CD4-positive, CD25-positive, alpha-beta regulatory T cell (primary cell): ENCODE data around the gene KRTAP9-8. TPM values are rescaled to one million over a fixed set of nuclear protein-coding genes. Genes with fewer than 3 reads are reported as not detected.

Experiments used
- ATAC-seq, 2 donors: fragments of 150-1000 bp; cut with Tn5 transposase; one replicate each; pipeline ENCODE4 v1.10.0; 2021; ENCODE audit warnings: low read depth in 2 of 2, moderate number of reproducible peaks in 2 of 2, moderate library complexity in 1 of 2
- DNase-seq, 3 donors: peaks; one replicate each; pipeline versions ENCODE4 v3.0.0 to v3.0.0-alpha.2; 2012 to 2022; ENCODE audit warnings: mixed read lengths in 1 of 3
- H3K27ac ChIP-seq: one replicate; pipeline ENCODE4 v1.7.0; 2013; ENCODE audit warnings: mild to moderate bottlenecking, low read length; ENCODE audit not compliant: insufficient read depth, poor library complexity, severe bottlenecking
- H3K27me3 ChIP-seq: one replicate; pipeline ENCODE4 v1.7.0; 2013; ENCODE audit warnings: low read length; ENCODE audit not compliant: control insufficient read depth, insufficient read depth
- H3K36me3 ChIP-seq: one replicate; pipeline ENCODE4 v1.7.0; 2013; ENCODE audit warnings: mild to moderate bottlenecking, low read length, moderate library complexity; ENCODE audit not compliant: control insufficient read depth, insufficient read depth
- H3K4me1 ChIP-seq: 2 replicates; pipeline ENCODE4 v1.7.0; 2013; ENCODE audit warnings: mild to moderate bottlenecking, low read length; ENCODE audit not compliant: insufficient read depth, control insufficient read depth, poor library complexity, severe bottlenecking
- H3K4me3 ChIP-seq: one replicate; pipeline ENCODE4 v1.7.0; 2013; ENCODE audit warnings: low read depth, mild to moderate bottlenecking, low read length, moderate library complexity
- H3K9me3 ChIP-seq, 2 experiments: 1 replicate in 1 of 2; 2 replicates in 1 of 2; pipeline ENCODE4 v1.7.0; 2013; ENCODE audit warnings: low read length in 2 of 2, mild to moderate bottlenecking in 1 of 2, moderate library complexity in 1 of 2; ENCODE audit not compliant: control insufficient read depth in 2 of 2
- H3K27ac Mint-ChIP-seq, 3 donors: one replicate each; pipeline ENCODE4 v1.8.0; 2020 to 2022; ENCODE audit warnings: mild to moderate bottlenecking in 3 of 3, mixed read lengths in 3 of 3, moderate library complexity in 2 of 3
- H3K27me3 Mint-ChIP-seq: one replicate; pipeline ENCODE4 v1.8.0; 2022; ENCODE audit warnings: mild to moderate bottlenecking, mixed read lengths
- H3K36me3 Mint-ChIP-seq: one replicate; pipeline ENCODE4 v1.8.0; 2020; ENCODE audit warnings: mixed read lengths
- H3K4me1 Mint-ChIP-seq, 4 donors: one replicate each; pipeline ENCODE4 v1.8.0; 2020 to 2022; ENCODE audit warnings: mixed read lengths in 4 of 4, mild to moderate bottlenecking in 1 of 4
- H3K4me3 Mint-ChIP-seq, 4 donors: one replicate each; pipeline ENCODE4 v1.8.0; 2020 to 2022; ENCODE audit warnings: mild to moderate bottlenecking in 4 of 4, mixed read lengths in 4 of 4, moderate library complexity in 3 of 4
- H3K9me3 Mint-ChIP-seq, 7 donors: one replicate each; pipeline ENCODE4 v1.8.0; 2020 to 2022; ENCODE audit warnings: mixed read lengths in 7 of 7, mild to moderate bottlenecking in 3 of 7, moderate library complexity in 2 of 7
- polyA plus RNA-seq, 4 donors: library from polyadenylated mRNA; unstranded; fragments of 300-500 nt; fragmentation: Illumina TruSeq; gene quantifications; one replicate each; pipeline ENCODE4 v1.2.3, GENCODE V29; 2021
- total RNA-seq: library from RNA; stranded (reverse); gene quantifications from one replicate; pipeline ENCODE4 v1.2.3, GENCODE V29; 2022

Gene KRTAP9-8
- total and polyA plus RNA-seq, 5 donors from 2014 or later: not detected

GRCh38 chr17:41278176-41278955 is 40.6 kb downstream of the KRTAP9-8 start:
- Mint-ChIP-seq H3K9me3 (peaks cover 0 to 6% (median 0%) of the 10 kb centered on the region in 7 donors), H3K4me1 (peaks cover 0 to 9% (median 0%) of the 10 kb centered on the region in 4 donors), H3K36me3 (no peaks in the 10 kb centered on the region), H3K27me3 (peaks cover 38% of the 10 kb centered on the region), H3K4me3 (no peak overlapping the region), H3K27ac (no peak overlapping the region)
- Histone ChIP-seq H3K4me3 (no peak overlapping the region), H3K9me3 (no peaks in the 10 kb centered on the region), H3K36me3 (no peaks in the 10 kb centered on the region), H3K27me3 (peaks cover 15% of the 10 kb centered on the region), H3K4me1 (no peaks in the 10 kb centered on the region), H3K27ac (no peak overlapping the region)
- no peak for DNase-seq
- no peak for ATAC-seq

- H3K9me3 ChIP-seq: no peaks in the 10 kb centered on the region
- H3K4me1 Mint-ChIP-seq: peaks cover 0 to 15% (median 4%) of the 10 kb centered on the region in 4 donors
- no peaks in the 10 kb centered on the region for H3K36me3 Mint-ChIP-seq
- no peaks in the 10 kb centered on the region for H3K4me1 ChIP-seq
- H3K27me3 Mint-ChIP-seq: peaks cover 11% of the 10 kb centered on the region
- no peak overlapping the region for H3K27ac Mint-ChIP-seq
- ATAC-seq: no peak
- H3K4me3 ChIP-seq: no peak overlapping the region
- no peak overlapping the region for H3K4me3 Mint-ChIP-seq
- H3K9me3 Mint-ChIP-seq: peaks cover 0 to 2% (median 0%) of the 10 kb centered on the region in 7 donors
- no peak overlapping the region for H3K27ac ChIP-seq
- peaks cover 5% of the 10 kb centered on the region for H3K27me3 ChIP-seq
- no peak for DNase-seq
- no peaks in the 10 kb centered on the region for H3K36me3 ChIP-seq
These were observed 46.2 kb downstream of the KRTAP9-8 start for GRCh38 chr17:41284043-41284442.

- Histone ChIP-seq H3K4me1 (no peaks in the 10 kb centered on the region), H3K36me3 (no peaks in the 10 kb centered on the region), H3K27ac (no peak overlapping the region), H3K4me3 (no peak overlapping the region), H3K9me3 (no peaks in the 10 kb centered on the region), H3K27me3 (peaks cover 3% of the 10 kb centered on the region)
- ATAC-seq (no peak), DNase-seq (no peak)
- no peak overlapping the region for H3K4me3 Mint-ChIP-seq
- H3K4me1 Mint-ChIP-seq: peaks cover 0 to 15% (median 4%) of the 10 kb centered on the region in 4 donors
- H3K9me3 Mint-ChIP-seq: no peaks in the 10 kb centered on the region
- H3K27me3 Mint-ChIP-seq: peaks cover 11% of the 10 kb centered on the region
- H3K36me3 Mint-ChIP-seq: no peaks in the 10 kb centered on the region
- no peak overlapping the region for H3K27ac Mint-ChIP-seq
These were observed 46.7 kb downstream of the KRTAP9-8 start for GRCh38 chr17:41284546-41284945.

GRCh38 chr17:41287050-41287449 is 49.3 kb downstream of the KRTAP9-8 start:
- Mint-ChIP-seq H3K9me3 (no peaks in the 10 kb centered on the region), H3K4me3 (no peak overlapping the region), H3K4me1 (peaks cover 0 to 15% (median 4%) of the 10 kb centered on the region in 4 donors), H3K27me3 (peaks cover 10% of the 10 kb centered on the region), H3K27ac (no peak overlapping the region), H3K36me3 (no peaks in the 10 kb centered on the region)
- no peak overlapping the region for H3K4me3 ChIP-seq
- H3K27me3 ChIP-seq: peaks cover 2% of the 10 kb centered on the region
- ATAC-seq: no peak
- no peaks in the 10 kb centered on the region for H3K4me1 ChIP-seq
- no peaks in the 10 kb centered on the region for H3K36me3 ChIP-seq
- no peak overlapping the region for H3K27ac ChIP-seq
- no peaks in the 10 kb centered on the region for H3K9me3 ChIP-seq
- DNase-seq: no peak

Other genes starting within 250 kb of the KRTAP9-8 start
Only the 30 nearest of the 41 such genes appear.
- gene KRTAP2-2, start 182.8 kb upstream of the KRTAP9-8 start, total RNA-seq: not detected
- not detected for gene KRTAP2-2, start 182.8 kb upstream of the KRTAP9-8 start, polyA plus RNA-seq
- gene KRTAP2-3, start 177.9 kb upstream of the KRTAP9-8 start, total RNA-seq: not detected
- gene KRTAP2-3, start 177.9 kb upstream of the KRTAP9-8 start, polyA plus RNA-seq: not detected
- not detected for gene KRTAP2-4, start 172.1 kb upstream of the KRTAP9-8 start, total RNA-seq
- not detected for gene KRTAP2-4, start 172.1 kb upstream of the KRTAP9-8 start, polyA plus RNA-seq
- gene KRTAP4-7, start 153.8 kb upstream of the KRTAP9-8 start, total RNA-seq: not detected
- not detected for gene KRTAP4-7, start 153.8 kb upstream of the KRTAP9-8 start, polyA plus RNA-seq
- gene KRTAP4-8, start 139.9 kb upstream of the KRTAP9-8 start, total RNA-seq: not detected
- not detected for gene KRTAP4-8, start 139.9 kb upstream of the KRTAP9-8 start, polyA plus RNA-seq
- gene KRTAP4-16, start 135.8 kb upstream of the KRTAP9-8 start, total RNA-seq: not detected
- not detected for gene KRTAP4-16, start 135.8 kb upstream of the KRTAP9-8 start, polyA plus RNA-seq
- not detected for gene KRTAP4-9, start 132.6 kb upstream of the KRTAP9-8 start, total RNA-seq
- not detected for gene KRTAP4-9, start 132.6 kb upstream of the KRTAP9-8 start, polyA plus RNA-seq
- gene KRTAP4-11, start 119.6 kb upstream of the KRTAP9-8 start, total RNA-seq: not detected
- not detected for gene KRTAP4-11, start 119.6 kb upstream of the KRTAP9-8 start, polyA plus RNA-seq
- not detected for gene KRTAP4-12, start 113.8 kb upstream of the KRTAP9-8 start, total RNA-seq
- not detected for gene KRTAP4-12, start 113.8 kb upstream of the KRTAP9-8 start, polyA plus RNA-seq
- not detected for gene KRTAP4-6, start 97.5 kb upstream of the KRTAP9-8 start, total RNA-seq
- gene KRTAP4-6, start 97.5 kb upstream of the KRTAP9-8 start, polyA plus RNA-seq: not detected
- gene KRTAP4-5, start 88.2 kb upstream of the KRTAP9-8 start, total RNA-seq: not detected
- gene KRTAP4-5, start 88.2 kb upstream of the KRTAP9-8 start, polyA plus RNA-seq: not detected
- not detected for gene KRTAP4-4, start 77.3 kb upstream of the KRTAP9-8 start, total RNA-seq
- not detected for gene KRTAP4-4, start 77.3 kb upstream of the KRTAP9-8 start, polyA plus RNA-seq
- not detected for gene KRTAP4-3, start 69.8 kb upstream of the KRTAP9-8 start, total RNA-seq
- not detected for gene KRTAP4-3, start 69.8 kb upstream of the KRTAP9-8 start, polyA plus RNA-seq
- not detected for gene KRTAP4-2, start 59.8 kb upstream of the KRTAP9-8 start, total RNA-seq
- not detected for gene KRTAP4-2, start 59.8 kb upstream of the KRTAP9-8 start, polyA plus RNA-seq
- gene KRTAP4-1, start 53.1 kb upstream of the KRTAP9-8 start, total RNA-seq: not detected
- not detected for gene KRTAP4-1, start 53.1 kb upstream of the KRTAP9-8 start, polyA plus RNA-seq
- gene KRTAP9-1, start 48.1 kb upstream of the KRTAP9-8 start, total RNA-seq: not detected
- gene KRTAP9-1, start 48.1 kb upstream of the KRTAP9-8 start, polyA plus RNA-seq: not detected
- not detected for gene KRTAP9-2, start 11.4 kb upstream of the KRTAP9-8 start, total RNA-seq
- not detected for gene KRTAP9-2, start 11.4 kb upstream of the KRTAP9-8 start, polyA plus RNA-seq
- not detected for gene KRTAP9-3, start 5.5 kb upstream of the KRTAP9-8 start, total RNA-seq
- not detected for gene KRTAP9-3, start 5.5 kb upstream of the KRTAP9-8 start, polyA plus RNA-seq
- gene KRTAP9-4, start 11.7 kb downstream of the KRTAP9-8 start, total RNA-seq: not detected
- not detected for gene KRTAP9-4, start 11.7 kb downstream of the KRTAP9-8 start, polyA plus RNA-seq
- not detected for gene KRTAP9-9, start 17.4 kb downstream of the KRTAP9-8 start, total RNA-seq
- gene KRTAP9-9, start 17.4 kb downstream of the KRTAP9-8 start, polyA plus RNA-seq: not detected
- gene KRTAP9-6, start 27.4 kb downstream of the KRTAP9-8 start, total RNA-seq: not detected
- not detected for gene KRTAP9-6, start 27.4 kb downstream of the KRTAP9-8 start, polyA plus RNA-seq
- not detected for gene KRTAP9-7, start 37.7 kb downstream of the KRTAP9-8 start, total RNA-seq
- gene KRTAP9-7, start 37.7 kb downstream of the KRTAP9-8 start, polyA plus RNA-seq: not detected
- not detected for gene KRTAP29-1, start 64.9 kb downstream of the KRTAP9-8 start, total RNA-seq
- gene KRTAP29-1, start 64.9 kb downstream of the KRTAP9-8 start, polyA plus RNA-seq: under 1 TPM in 1 of 4 donors, not detected in 3; 0.63 TPM
- 0.42 TPM for gene KRTAP16-1, start 71.3 kb downstream of the KRTAP9-8 start, total RNA-seq
- under 1 TPM in 1 of 4 donors, not detected in 3; 0.17 TPM for gene KRTAP16-1, start 71.3 kb downstream of the KRTAP9-8 start, polyA plus RNA-seq
- not detected for gene KRTAP17-1, start 77.7 kb downstream of the KRTAP9-8 start, total RNA-seq
- gene KRTAP17-1, start 77.7 kb downstream of the KRTAP9-8 start, polyA plus RNA-seq: not detected
- not detected for gene KRT33A, start 112.8 kb downstream of the KRTAP9-8 start, total RNA-seq
- not detected for gene KRT33A, start 112.8 kb downstream of the KRTAP9-8 start, polyA plus RNA-seq
- not detected for gene KRT33B, start 131.8 kb downstream of the KRTAP9-8 start, total RNA-seq
- gene KRT33B, start 131.8 kb downstream of the KRTAP9-8 start, polyA plus RNA-seq: not detected
- gene KRT34, start 144.3 kb downstream of the KRTAP9-8 start, total RNA-seq: not detected
- not detected for gene KRT34, start 144.3 kb downstream of the KRTAP9-8 start, polyA plus RNA-seq
- not detected for gene KRT31, start 159.6 kb downstream of the KRTAP9-8 start, total RNA-seq
- not detected for gene KRT31, start 159.6 kb downstream of the KRTAP9-8 start, polyA plus RNA-seq
- gene KRT37, start 186.6 kb downstream of the KRTAP9-8 start, total RNA-seq: not detected
- not detected for gene KRT37, start 186.6 kb downstream of the KRTAP9-8 start, polyA plus RNA-seq